ENCODE results near the gene OR7A17.

The OR7A17 gene

GRCh38 chr19:14886032-14886431, at the start of gene OR7A17:
OR7A17 (minus strand) TSS chr19:14886132; CDS start chr19:14881355, 4,777 bp downstream.
- H3K9me2 ChIP-seq (ENCODE audit: low read depth, low read length), result no peaks in the 10 kb centered on the region
- H4K20me1 ChIP-seq (ENCODE audit: insufficient read depth, low read length), result no peaks in the 10 kb centered on the region
- H3F3A ChIP-seq (ENCODE audit: insufficient read depth, low read length), result no peaks in the 10 kb centered on the region
- H3K4me1 ChIP-seq (ENCODE audit: insufficient read depth, low read length, severe bottlenecking), result no peaks in the 10 kb centered on the region
- H2AFZ ChIP-seq (ENCODE audit: low read length), result no peak within 1 kb of the TSS
- no peaks in the 10 kb centered on the region for H3K79me2 ChIP-seq (ENCODE audit: insufficient read depth, low read length)
- H3K4me3 ChIP-seq (ENCODE audit: low read depth, low read length, poor library complexity, severe bottlenecking), result no peak within 1 kb of the TSS
- no peak within 1 kb of the TSS for H3K27ac ChIP-seq (ENCODE audit: low read depth, low read length, poor library complexity, severe bottlenecking)
- no peaks in the 10 kb centered on the region for H3K36me3 ChIP-seq (ENCODE audit: insufficient read depth, low read length)
- no peak within 1 kb of the TSS for H3K4me2 ChIP-seq (ENCODE audit: low read length)
- no peaks in the 10 kb centered on the region for H3K27me3 ChIP-seq (ENCODE audit: insufficient read depth, low read length)
- 0 out of 2 replicates have a peak, but pooled peaks cover 2% of the 10 kb centered on the region for H3K9me3 ChIP-seq (ENCODE audit: low read length)
- H3K9ac ChIP-seq (ENCODE audit: low read length), result no peak within 1 kb of the TSS
- TF ChIP-seq CTCF (IDR thresholded peaks at IDR 0.05; ENCODE audit: low read length) (no peak), EZH2 (IDR thresholded peaks at IDR 0.05; ENCODE audit: borderline replicate concordance, low read length) (no peak)

GRCh38 chr19:14933506-14933905, 47.6 kb upstream of the OR7A17 start:
- Histone ChIP-seq H3F3A (ENCODE audit: insufficient read depth, low read length) (no peaks in the 10 kb centered on the region), H3K27me3 (ENCODE audit: insufficient read depth, low read length) (no peaks in the 10 kb centered on the region), H4K20me1 (ENCODE audit: insufficient read depth, low read length) (no peaks in the 10 kb centered on the region), H3K9ac (ENCODE audit: low read length) (no peak overlapping the region), H2AFZ (ENCODE audit: low read length) (no peak overlapping the region), H3K36me3 (ENCODE audit: insufficient read depth, low read length) (no peaks in the 10 kb centered on the region), H3K79me2 (ENCODE audit: insufficient read depth, low read length) (no peaks in the 10 kb centered on the region), H3K9me3 (ENCODE audit: low read length) (no peaks in the 10 kb centered on the region), H3K4me2 (ENCODE audit: low read length) (no peak overlapping the region), H3K27ac (ENCODE audit: low read depth, low read length, poor library complexity, severe bottlenecking) (no peak overlapping the region), H3K4me1 (ENCODE audit: insufficient read depth, low read length, severe bottlenecking) (no peaks in the 10 kb centered on the region), H3K4me3 (ENCODE audit: low read depth, low read length, poor library complexity, severe bottlenecking) (no peak overlapping the region), H3K9me2 (ENCODE audit: low read depth, low read length) (no peaks in the 10 kb centered on the region)
- no peak for TF ChIP-seq EZH2 (IDR thresholded peaks at IDR 0.05; ENCODE audit: borderline replicate concordance, low read length)
- TF ChIP-seq CTCF (IDR thresholded peaks at IDR 0.05; ENCODE audit: low read length), result no peak

DNA sequence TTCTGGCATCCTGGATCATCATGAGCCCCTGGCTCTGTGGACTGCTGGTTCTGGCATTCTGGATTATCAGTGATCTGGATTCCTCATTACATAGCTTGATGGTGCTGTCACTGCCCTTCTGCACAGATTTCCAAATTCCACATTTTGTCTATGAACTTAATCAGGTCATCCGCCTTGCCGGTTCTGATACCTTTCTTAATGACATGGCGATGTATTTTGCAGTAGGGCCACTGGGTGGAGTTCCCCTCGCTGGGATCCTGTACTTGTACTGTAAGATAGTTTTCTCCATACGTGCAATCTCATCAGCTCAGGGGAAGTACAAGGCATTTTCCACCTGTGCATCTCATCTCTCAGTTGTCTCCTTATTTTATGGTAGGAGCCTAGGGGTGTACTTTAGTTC, 30.9 kb upstream of the OR7A17 start:
- Histone ChIP-seq H3K36me3 (ENCODE audit: insufficient read depth, low read length) (no peaks in the 10 kb centered on the region), H2AFZ (ENCODE audit: low read length) (no peak overlapping the region), H3K79me2 (ENCODE audit: insufficient read depth, low read length) (no peaks in the 10 kb centered on the region), H3K9me3 (ENCODE audit: low read length) (no peaks in the 10 kb centered on the region), H3K27ac (ENCODE audit: low read depth, low read length, poor library complexity, severe bottlenecking) (no peak overlapping the region), H3F3A (ENCODE audit: insufficient read depth, low read length) (no peaks in the 10 kb centered on the region), H3K27me3 (ENCODE audit: insufficient read depth, low read length) (no peaks in the 10 kb centered on the region; the same call in 1 of the 2 replicates), H3K4me1 (ENCODE audit: insufficient read depth, low read length, severe bottlenecking) (no peaks in the 10 kb centered on the region), H3K4me3 (ENCODE audit: low read depth, low read length, poor library complexity, severe bottlenecking) (no peak overlapping the region), H3K9me2 (ENCODE audit: low read depth, low read length) (no peaks in the 10 kb centered on the region), H3K4me2 (ENCODE audit: low read length) (no peak overlapping the region), H3K9ac (ENCODE audit: low read length) (no peak overlapping the region), H4K20me1 (ENCODE audit: insufficient read depth, low read length) (no peaks in the 10 kb centered on the region)
- no peak for TF ChIP-seq EZH2 (IDR thresholded peaks at IDR 0.05; ENCODE audit: borderline replicate concordance, low read length)
- TF ChIP-seq CTCF (IDR thresholded peaks at IDR 0.05; ENCODE audit: low read length), result no peak
